ENCODE measurements around the gene HCK.

Gene HCK

GRCh38 chr20:32052090-32052777, at the start of gene HCK:
Gene HCK (plus strand): TSS chr20:32052242.
- Histone ChIP-seq H3K4me1 (ENCODE audit: insufficient read depth, low read length) (no peaks in the 10 kb centered on the region; the same call in 1 of the 2 replicates), H3K27ac (ENCODE audit: low read length) (no peak within 1 kb of the TSS), H3K4me3 (ENCODE audit: low read length) (peak within 1 kb of the TSS; percentile 65), H3K36me3 (ENCODE audit: insufficient read depth, low read depth, low read length) (no peaks in the 10 kb centered on the region), H3K27me3 (ENCODE audit: insufficient read depth, low read length) (peaks cover 64% of the 10 kb centered on the region), H3K9ac (ENCODE audit: low read depth, low read length) (peak within 1 kb of the TSS; percentile 15; the same call in 1 of the 2 replicates), H3K9me3 (ENCODE audit: insufficient read depth, low read depth, low read length) (no peaks in the 10 kb centered on the region)

GRCh38 chr20:32003325-32003724, 48.7 kb upstream of the HCK start:
- Histone ChIP-seq H3K36me3 (ENCODE audit: insufficient read depth, low read depth, low read length) (no peaks in the 10 kb centered on the region), H3K27me3 (ENCODE audit: insufficient read depth, low read length) (no peaks in the 10 kb centered on the region), H3K9ac (ENCODE audit: low read depth, low read length) (no peak overlapping the region), H3K27ac (ENCODE audit: low read length) (no peak overlapping the region), H3K9me3 (ENCODE audit: insufficient read depth, low read depth, low read length) (no peaks in the 10 kb centered on the region), H3K4me1 (ENCODE audit: insufficient read depth, low read length) (peaks cover 17% of the 10 kb centered on the region), H3K4me3 (ENCODE audit: low read length) (no peak overlapping the region)

GRCh38 chr20:32004963-32005362, 47.1 kb upstream of the HCK start:
- Histone ChIP-seq H3K36me3 (ENCODE audit: insufficient read depth, low read depth, low read length) (no peaks in the 10 kb centered on the region), H3K27ac (ENCODE audit: low read length) (no peak overlapping the region), H3K9me3 (ENCODE audit: insufficient read depth, low read depth, low read length) (no peaks in the 10 kb centered on the region), H3K27me3 (ENCODE audit: insufficient read depth, low read length) (no peaks in the 10 kb centered on the region), H3K4me3 (ENCODE audit: low read length) (no peak overlapping the region), H3K4me1 (ENCODE audit: insufficient read depth, low read length) (peaks cover 20% of the 10 kb centered on the region), H3K9ac (ENCODE audit: low read depth, low read length) (no peak overlapping the region)

- H3K36me3 ChIP-seq (ENCODE audit: insufficient read depth, low read depth, low read length): no peaks in the 10 kb centered on the region
- H3K9me3 ChIP-seq (ENCODE audit: insufficient read depth, low read depth, low read length): no peaks in the 10 kb centered on the region
- no peak overlapping the region for H3K27ac ChIP-seq (ENCODE audit: low read length)
- no peaks in the 10 kb centered on the region for H3K27me3 ChIP-seq (ENCODE audit: insufficient read depth, low read length)
- no peak overlapping the region for H3K4me3 ChIP-seq (ENCODE audit: low read length)
- peaks cover 24% of the 10 kb centered on the region for H3K4me1 ChIP-seq (ENCODE audit: insufficient read depth, low read length)
- no peak overlapping the region for H3K9ac ChIP-seq (ENCODE audit: low read depth, low read length)
Measured at GRCh38 chr20:32006053-32006452, 46.0 kb upstream of the HCK start.

- peaks cover 24% of the 10 kb centered on the region for H3K4me1 ChIP-seq (ENCODE audit: insufficient read depth, low read length)
- peak overlapping the region; percentile 17; the same call in 1 of the 2 replicates for H3K4me3 ChIP-seq (ENCODE audit: low read length)
- peak overlapping the region; percentile 6 for H3K27ac ChIP-seq (ENCODE audit: low read length)
- H3K9me3 ChIP-seq (ENCODE audit: insufficient read depth, low read depth, low read length): no peaks in the 10 kb centered on the region
- no peaks in the 10 kb centered on the region for H3K27me3 ChIP-seq (ENCODE audit: insufficient read depth, low read length)
- peak overlapping the region; percentile 53; the same call in 1 of the 2 replicates for H3K9ac ChIP-seq (ENCODE audit: low read depth, low read length)
- no peaks in the 10 kb centered on the region for H3K36me3 ChIP-seq (ENCODE audit: insufficient read depth, low read depth, low read length)
Measured at GRCh38 chr20:32006841-32007786, 44.9 kb upstream of the HCK start.

- Histone ChIP-seq H3K9ac (ENCODE audit: low read depth, low read length) (peak overlapping the region; percentile 53; the same call in 1 of the 2 replicates), H3K36me3 (ENCODE audit: insufficient read depth, low read depth, low read length) (no peaks in the 10 kb centered on the region), H3K27ac (ENCODE audit: low read length) (peak overlapping the region; percentile 6), H3K9me3 (ENCODE audit: insufficient read depth, low read depth, low read length) (no peaks in the 10 kb centered on the region), H3K4me1 (ENCODE audit: insufficient read depth, low read length) (peaks cover 24% of the 10 kb centered on the region), H3K4me3 (ENCODE audit: low read length) (no peak overlapping the region), H3K27me3 (ENCODE audit: insufficient read depth, low read length) (no peaks in the 10 kb centered on the region)
Measured at GRCh38 chr20:32007787-32008616, 44.0 kb upstream of the HCK start.

- Histone ChIP-seq H3K9me3 (ENCODE audit: insufficient read depth, low read depth, low read length) (no peaks in the 10 kb centered on the region), H3K27ac (ENCODE audit: low read length) (no peak overlapping the region), H3K27me3 (ENCODE audit: insufficient read depth, low read length) (no peaks in the 10 kb centered on the region), H3K4me1 (ENCODE audit: insufficient read depth, low read length) (peaks cover 24% of the 10 kb centered on the region), H3K4me3 (ENCODE audit: low read length) (no peak overlapping the region), H3K36me3 (ENCODE audit: insufficient read depth, low read depth, low read length) (no peaks in the 10 kb centered on the region), H3K9ac (ENCODE audit: low read depth, low read length) (no peak overlapping the region)
Measured at GRCh38 chr20:32009564-32009963, 42.5 kb upstream of the HCK start.

GRCh38 chr20:32010101-32010500, 41.9 kb upstream of the HCK start, which contains the start of gene CCM2L:
Gene CCM2L (plus strand): TSS chr20:32010438. CDS start chr20:32010455, 17 bp downstream.
- no peaks in the 10 kb centered on the region for H3K36me3 ChIP-seq (ENCODE audit: insufficient read depth, low read depth, low read length)
- no peak within 1 kb of the TSS for H3K27ac ChIP-seq (ENCODE audit: low read length)
- H3K9ac ChIP-seq (ENCODE audit: low read depth, low read length): peak within 1 kb of the TSS; percentile 7; the same call in 1 of the 2 replicates
- no peaks in the 10 kb centered on the region for H3K9me3 ChIP-seq (ENCODE audit: insufficient read depth, low read depth, low read length)
- no peak within 1 kb of the TSS; the same call in 1 of the 2 replicates for H3K4me3 ChIP-seq (ENCODE audit: low read length)
- peaks cover 24% of the 10 kb centered on the region for H3K4me1 ChIP-seq (ENCODE audit: insufficient read depth, low read length)
- no peaks in the 10 kb centered on the region for H3K27me3 ChIP-seq (ENCODE audit: insufficient read depth, low read length)

GRCh38 chr20:32010666-32011065, 41.4 kb upstream of the HCK start:
- no peaks in the 10 kb centered on the region for H3K36me3 ChIP-seq (ENCODE audit: insufficient read depth, low read depth, low read length)
- H3K4me1 ChIP-seq (ENCODE audit: insufficient read depth, low read length): peaks cover 24% of the 10 kb centered on the region
- no peaks in the 10 kb centered on the region for H3K9me3 ChIP-seq (ENCODE audit: insufficient read depth, low read depth, low read length)
- H3K27ac ChIP-seq (ENCODE audit: low read length): no peak overlapping the region
- no peaks in the 10 kb centered on the region for H3K27me3 ChIP-seq (ENCODE audit: insufficient read depth, low read length)
- H3K9ac ChIP-seq (ENCODE audit: low read depth, low read length): no peak overlapping the region
- no peak overlapping the region; the same call in 1 of the 2 replicates for H3K4me3 ChIP-seq (ENCODE audit: low read length)

GRCh38 chr20:32012159-32012688, 39.8 kb upstream of the HCK start:
- H3K36me3 ChIP-seq (ENCODE audit: insufficient read depth, low read depth, low read length): no peaks in the 10 kb centered on the region
- H3K4me3 ChIP-seq (ENCODE audit: low read length): no peak overlapping the region
- no peak overlapping the region for H3K27ac ChIP-seq (ENCODE audit: low read length)
- H3K4me1 ChIP-seq (ENCODE audit: insufficient read depth, low read length): peaks cover 17% of the 10 kb centered on the region
- no peak overlapping the region for H3K9ac ChIP-seq (ENCODE audit: low read depth, low read length)
- no peaks in the 10 kb centered on the region for H3K9me3 ChIP-seq (ENCODE audit: insufficient read depth, low read depth, low read length)
- peaks cover 7% of the 10 kb centered on the region for H3K27me3 ChIP-seq (ENCODE audit: insufficient read depth, low read length)

- no peak overlapping the region for H3K4me3 ChIP-seq (ENCODE audit: low read length)
- no peaks in the 10 kb centered on the region for H3K36me3 ChIP-seq (ENCODE audit: insufficient read depth, low read depth, low read length)
- H3K9ac ChIP-seq (ENCODE audit: low read depth, low read length): no peak overlapping the region
- H3K4me1 ChIP-seq (ENCODE audit: insufficient read depth, low read length): peaks cover 12% of the 10 kb centered on the region
- H3K9me3 ChIP-seq (ENCODE audit: insufficient read depth, low read depth, low read length): no peaks in the 10 kb centered on the region
- no peak overlapping the region for H3K27ac ChIP-seq (ENCODE audit: low read length)
- peaks cover 13% of the 10 kb centered on the region for H3K27me3 ChIP-seq (ENCODE audit: insufficient read depth, low read length)
Measured at GRCh38 chr20:32013326-32013725, 38.7 kb upstream of the HCK start.
